GM18505 (cell line): ENCODE data around the gene DHRS3.

Experiments
- ATAC-seq: cut with Tn5 transposase; IDR thresholded peaks from one replicate; pipeline ENCODE4 v1.9.1; 2021; ENCODE audit not compliant: unreplicated experiment
- POLR2A ChIP-seq: IDR thresholded peaks from 4 replicates; pipeline ENCODE4 v1.6.1; 2011; ENCODE audit warnings: borderline replicate concordance; ENCODE audit not compliant: insufficient read depth, insufficient read length; ENCODE audit errors: extremely low read depth

Gene DHRS3

DNA sequence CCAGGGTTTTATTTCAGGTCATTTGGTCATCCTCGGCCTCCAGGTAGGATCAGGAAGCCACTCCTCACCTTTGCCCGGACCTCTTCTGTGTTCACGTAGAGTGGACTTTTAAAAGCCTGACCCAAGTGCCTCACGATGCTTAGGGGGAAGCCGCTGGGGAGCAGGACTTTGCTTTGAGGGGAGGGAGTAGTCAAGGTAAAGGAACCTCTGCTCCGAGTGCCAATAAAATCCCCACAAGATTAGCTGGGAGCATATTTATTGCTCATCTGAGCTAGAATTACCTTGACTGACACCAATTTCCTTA is 603 bp upstream of the DHRS3 start:
- no peak for ATAC-seq
- TF ChIP-seq POLR2A: no peak

DNA sequence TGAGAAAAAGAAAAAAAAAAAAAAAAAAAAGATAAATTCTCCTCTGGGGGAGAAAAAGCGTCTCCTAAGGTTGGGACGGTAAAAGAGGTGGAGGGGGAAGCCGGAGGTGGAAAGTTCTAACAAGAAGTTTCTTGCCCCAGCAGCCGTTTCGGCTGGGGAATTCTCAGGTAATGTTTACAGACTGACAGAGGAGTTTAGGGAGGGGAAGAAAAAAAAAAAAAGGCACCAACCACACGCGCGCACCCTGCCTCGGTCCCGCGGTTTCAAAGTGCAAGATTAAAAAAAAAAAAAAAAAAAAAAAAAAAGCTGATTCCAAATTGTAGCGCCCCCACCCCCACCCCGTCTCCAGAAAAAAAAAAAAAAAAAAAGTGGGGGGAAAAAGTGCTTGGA is 504 bp downstream of the DHRS3 start:
- no peak for ATAC-seq
- no peak for TF ChIP-seq POLR2A

DNA sequence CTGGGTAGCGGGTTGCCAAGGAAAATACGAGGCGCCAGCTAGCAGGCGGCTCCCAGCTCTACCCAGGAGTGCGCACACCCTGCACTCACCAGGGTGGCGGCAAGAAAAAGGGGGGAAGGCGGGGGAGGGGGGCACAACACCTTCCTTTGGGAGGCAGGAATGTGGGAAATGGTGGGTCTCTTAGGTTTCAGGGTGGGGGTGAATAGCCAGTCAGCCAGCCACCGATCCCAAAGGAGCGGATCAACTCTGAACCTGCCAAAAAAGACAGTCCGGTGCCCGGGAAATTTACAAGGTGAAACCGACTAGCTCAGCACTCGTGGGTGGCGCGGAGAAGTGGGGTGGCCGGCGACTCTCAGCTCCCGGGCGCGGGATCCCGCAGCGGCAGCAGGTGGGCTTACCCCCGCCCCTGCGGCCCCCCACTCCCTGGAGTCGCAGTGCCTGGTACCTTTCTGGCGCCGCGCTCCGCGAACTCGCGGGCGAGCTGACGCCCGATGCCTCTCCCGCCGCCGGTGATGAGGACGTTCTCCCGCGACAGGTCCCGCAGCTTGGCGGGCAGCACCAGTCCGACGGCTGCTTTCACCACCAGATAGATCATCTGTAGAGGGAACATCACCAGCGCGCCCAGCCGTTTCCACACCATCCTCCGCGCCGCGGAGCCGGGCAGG is 1.2 kb downstream of the DHRS3 start:
- no peak for ATAC-seq
- no peak for TF ChIP-seq POLR2A

DNA sequence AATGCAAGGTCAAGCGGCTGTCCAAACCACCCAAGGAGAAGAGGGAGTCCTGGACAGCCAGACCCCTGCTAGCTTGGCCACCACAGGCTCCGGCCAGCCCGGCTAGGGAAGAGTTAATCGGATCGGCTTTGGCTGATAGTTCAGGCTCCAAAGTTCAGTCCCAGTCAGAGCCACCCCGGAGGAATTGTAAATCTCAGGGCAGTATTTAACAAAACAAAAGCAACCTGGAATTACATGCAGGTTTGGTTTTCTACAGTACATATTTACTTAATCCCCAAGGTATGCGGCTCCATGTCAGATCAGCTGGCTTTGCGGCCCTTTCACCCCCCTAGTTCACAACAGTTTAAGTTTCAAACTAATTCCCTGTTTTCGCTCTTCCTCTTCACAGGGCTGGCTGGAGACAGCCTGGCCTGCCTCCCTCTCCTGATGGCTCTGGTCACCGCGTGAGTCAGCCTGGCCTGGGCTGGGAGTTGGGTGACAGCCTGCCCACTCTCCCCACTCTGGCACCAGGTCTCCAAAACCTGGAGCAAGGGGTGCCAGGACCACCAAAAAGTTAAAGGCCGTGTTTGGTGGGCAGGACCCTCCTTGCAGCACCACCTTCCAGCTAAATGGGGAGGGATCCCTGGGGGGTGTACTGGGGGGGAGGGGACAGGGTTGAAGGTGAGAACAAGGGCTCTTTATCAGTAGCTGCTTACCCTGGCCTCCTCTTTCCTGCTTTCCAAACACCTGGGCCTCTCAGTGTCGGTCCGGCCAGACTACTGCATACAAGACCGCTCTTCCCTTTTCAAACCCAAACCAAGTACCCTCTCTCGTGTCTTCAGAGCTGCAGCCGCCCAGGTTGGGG is 1.9 kb downstream of the DHRS3 start:
- no peak for ATAC-seq
- TF ChIP-seq POLR2A: no peak

DNA sequence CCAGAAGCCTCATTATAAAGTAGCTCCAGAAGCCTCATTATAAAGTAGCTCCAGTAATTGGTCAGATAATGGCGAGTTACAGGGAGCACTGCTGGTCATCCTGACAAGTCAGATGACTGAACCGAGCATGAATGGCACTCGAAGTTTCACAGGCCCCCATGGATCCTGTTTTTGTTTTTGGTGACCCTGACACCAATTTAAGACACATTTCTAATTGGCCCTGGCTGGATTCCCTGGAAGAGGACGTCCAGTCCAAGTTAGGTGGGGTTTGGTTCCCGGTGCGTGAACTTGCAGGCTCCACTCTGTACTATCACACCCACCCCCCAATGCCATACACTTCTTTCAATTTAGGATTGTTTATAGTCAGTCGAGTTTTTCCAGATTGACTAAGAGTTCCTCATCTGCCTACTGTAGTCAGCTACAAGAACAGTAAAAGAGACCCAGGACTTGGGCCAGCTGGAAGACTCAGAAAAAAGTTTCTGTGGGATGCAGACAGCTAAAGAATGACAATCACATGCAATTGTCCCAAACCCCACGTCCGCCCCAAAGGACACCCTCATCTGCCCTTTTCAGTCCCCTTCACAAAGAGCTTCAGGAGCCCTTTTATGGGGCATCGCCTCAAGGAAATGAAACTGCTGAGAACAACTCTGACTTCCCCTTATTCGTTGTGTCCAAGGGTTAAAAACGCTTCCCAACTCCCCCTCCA is 2.7 kb downstream of the DHRS3 start:
- no peak for TF ChIP-seq POLR2A
- no peak for ATAC-seq

DNA sequence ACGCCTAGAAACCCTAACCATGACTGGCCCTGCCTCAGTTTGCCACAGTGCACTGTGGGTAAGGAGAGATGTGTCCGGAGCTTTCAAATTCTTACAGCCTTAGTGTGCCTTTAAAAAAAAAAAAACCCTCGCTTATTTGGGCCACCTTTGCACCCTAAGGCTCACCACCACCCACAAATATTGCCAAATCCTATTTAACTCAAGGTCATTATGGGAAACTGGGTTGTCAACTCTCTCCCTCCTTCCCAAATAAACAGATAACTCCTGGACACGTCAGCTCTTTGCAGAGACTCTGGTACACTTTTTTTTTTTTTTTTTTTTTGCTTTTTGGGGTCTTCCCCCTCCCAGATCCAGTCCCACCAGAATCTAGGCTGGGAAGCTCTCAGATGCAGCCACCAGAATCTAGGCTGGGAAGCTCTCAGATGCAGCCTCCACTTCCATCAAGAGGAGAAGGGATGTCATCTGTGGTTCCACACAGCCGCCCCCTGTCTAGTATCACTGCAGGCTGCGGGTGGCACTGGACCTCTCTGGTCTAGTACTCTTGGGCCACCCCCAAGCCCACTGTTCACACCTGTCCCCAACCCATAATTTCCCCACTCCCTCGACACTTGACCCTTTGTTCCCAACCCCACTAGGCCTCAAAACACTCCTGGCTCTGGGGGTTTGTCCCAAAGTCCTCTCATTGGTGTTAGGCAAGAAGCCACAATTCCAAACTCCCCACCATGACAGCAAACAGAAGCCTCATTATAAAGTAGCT is 3.4 kb downstream of the DHRS3 start:
- ATAC-seq: no peak
- no peak for TF ChIP-seq POLR2A

DNA sequence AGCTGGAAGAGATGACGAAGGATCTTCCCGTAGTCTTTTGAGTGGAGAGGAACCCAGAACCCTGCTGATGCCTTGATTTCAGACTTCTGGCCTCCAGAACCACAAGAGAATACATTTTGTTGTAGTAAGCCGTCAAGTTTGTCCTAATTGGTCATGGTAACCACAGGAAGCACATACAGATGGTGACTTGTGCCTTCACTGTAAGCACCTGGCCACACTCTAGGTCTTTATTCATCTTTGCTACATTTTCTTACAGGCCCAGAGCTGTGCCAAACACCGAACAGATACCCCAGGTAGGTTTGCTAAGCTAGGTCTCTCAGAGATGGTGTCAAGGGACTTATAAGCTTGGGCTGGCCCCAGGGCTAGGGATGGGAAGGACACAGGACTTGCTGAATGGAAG is 4.8 kb downstream of the DHRS3 start:
- no peak for ATAC-seq
- TF ChIP-seq POLR2A: no peak

DNA sequence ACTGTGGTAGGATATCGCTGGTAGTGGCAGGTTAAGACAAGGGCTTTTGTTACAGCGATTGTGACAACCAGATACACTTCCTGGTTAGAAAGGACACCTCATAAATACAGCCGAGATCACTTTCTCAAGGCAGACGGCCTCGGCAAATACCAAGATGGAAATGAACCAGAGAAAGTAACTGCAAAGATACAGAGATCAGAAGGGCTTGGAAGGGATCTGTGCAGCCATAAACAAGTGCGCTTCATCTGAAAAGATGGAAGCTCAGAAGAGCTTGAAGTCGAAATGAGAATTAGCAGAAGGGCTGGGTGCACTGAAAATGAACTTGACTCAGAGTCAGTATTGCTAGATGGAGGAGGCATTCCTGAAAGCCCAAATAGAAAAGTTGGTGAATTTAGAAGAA is 7.1 kb downstream of the DHRS3 start:
- TF ChIP-seq POLR2A: no peak
- no peak for ATAC-seq

DNA sequence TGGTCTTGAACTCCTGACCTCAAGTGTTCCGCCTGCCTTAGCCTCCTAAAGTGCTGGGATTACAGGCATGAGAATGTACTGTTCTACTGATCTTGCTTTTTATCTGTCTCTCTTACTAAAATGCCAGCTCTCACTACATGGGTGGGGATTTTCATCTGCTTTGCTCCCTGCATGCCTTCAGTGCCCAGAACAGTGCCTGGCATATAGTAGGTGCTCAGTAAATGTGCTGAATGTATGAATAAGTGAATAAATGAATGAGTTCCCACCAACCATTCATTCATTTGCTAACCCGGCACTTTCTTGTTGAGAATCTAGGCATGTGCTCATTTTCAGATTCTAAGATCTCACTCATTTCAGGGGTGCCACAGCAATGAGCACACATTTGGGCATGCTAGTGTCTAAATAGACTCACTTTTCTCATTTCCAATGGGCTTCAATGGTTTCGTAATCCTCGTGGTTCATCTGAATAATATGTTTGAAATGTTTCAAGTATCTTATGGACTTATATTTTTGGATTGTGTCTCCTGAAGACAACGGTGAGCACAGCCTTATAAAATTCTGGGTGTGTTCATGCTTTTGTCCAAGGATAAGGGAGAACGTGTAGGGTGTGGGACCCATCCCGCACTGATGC is 7.6 kb downstream of the DHRS3 start:
- ATAC-seq: no peak
- no peak for TF ChIP-seq POLR2A

DNA sequence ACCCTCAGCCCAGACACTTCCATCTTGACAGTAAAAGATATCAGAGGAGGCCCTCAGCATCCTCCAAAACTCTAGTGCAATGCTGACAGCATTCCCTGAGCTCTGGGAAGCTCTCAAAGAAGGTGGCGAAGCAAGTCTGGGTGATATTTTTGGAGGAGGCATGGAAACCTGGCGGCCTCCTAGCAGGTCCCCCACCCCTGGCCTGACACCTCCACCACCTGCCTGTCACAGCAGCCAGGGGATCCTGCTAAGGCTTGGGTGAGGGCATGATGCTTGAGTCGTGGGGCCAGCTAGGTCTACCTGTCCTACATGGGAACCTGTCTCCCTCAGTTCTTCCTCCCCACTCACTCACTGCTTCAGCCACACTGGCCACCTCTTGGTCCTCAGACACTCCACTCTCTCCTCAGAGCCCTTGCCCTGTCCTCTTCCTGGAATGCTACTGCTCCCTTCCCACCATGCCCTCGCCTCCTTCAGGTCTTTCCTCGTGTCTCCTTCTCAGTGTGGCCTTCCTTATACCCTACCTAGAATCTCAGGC is 8.5 kb downstream of the DHRS3 start:
- ATAC-seq: no peak
- TF ChIP-seq POLR2A: no peak

DNA sequence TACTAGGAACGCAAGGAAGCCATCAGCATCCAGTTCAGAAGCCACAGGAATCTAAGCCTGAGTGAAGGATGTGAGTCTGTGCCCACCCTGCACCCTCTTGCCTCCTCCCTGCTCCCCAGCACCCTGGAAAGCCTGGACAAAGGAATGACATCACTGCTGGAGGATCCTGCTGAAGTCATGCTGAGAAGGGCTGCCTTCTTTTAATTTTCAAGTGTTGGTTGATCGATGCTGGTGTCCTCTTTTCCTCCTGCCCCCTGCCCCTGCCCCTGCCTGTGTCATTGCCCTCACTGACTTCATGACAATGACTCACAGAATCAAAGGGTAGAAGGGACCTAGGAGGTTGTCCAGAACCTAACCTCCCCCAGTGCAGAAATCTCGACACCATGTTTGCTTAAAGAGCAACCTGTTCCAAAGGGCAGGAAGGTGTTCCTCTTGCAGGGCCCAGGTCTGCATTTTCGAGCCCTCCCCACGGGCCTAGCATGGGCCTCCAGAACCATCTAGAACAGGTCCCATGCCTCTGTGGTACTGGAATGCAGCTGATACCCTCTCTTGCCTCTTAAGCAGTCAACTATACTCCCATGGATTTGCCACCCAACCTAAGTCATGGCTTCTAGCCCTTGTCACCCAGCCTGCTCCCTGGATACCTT is 9.6 kb downstream of the DHRS3 start:
- no peak for TF ChIP-seq POLR2A
- no peak for ATAC-seq

DNA sequence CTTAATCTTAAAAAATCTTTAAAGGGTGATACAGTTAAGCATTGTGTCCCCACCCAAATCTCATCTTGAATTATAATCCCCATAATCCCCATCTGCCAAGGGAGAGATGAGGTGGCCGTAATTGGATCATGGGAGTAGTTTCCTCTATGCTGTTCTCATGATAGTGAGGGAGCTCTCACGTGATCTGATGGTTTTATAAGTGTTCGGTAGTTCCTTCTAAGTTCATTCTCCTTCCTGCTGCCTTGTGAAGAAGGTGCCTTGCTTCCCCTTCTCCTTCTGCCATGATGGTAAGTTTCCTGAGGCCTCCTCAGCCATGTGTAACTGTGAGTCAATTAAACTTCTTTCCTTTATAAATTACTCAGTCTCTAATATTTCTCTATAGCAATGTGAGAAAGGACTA is 10.7 kb downstream of the DHRS3 start:
- no peak for TF ChIP-seq POLR2A
- ATAC-seq: no peak

DNA sequence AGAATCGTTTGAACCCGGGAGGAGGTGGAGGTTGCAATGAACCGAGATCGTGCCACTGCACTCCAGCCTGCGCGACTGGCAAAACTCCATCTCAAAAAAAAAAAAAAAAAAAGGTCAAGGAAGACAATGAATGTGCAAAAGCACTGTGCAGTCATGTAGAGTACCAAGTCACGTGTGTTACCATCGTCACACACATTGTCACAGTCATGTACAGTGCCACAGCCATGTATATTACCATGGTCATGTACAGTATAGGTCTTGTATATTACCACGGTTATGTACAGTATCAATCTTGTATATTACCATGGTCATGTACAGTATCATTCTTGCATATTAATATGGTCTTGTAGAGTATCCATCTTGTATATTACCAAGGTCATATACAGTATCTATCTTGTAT is 13.0 kb downstream of the DHRS3 start:
- no peak for ATAC-seq
- no peak for TF ChIP-seq POLR2A
